Keratinocyte (primary cell): ENCODE measurements around the gene BEX4. TPM values are rescaled to one million over a fixed set of nuclear protein-coding genes. Genes with fewer than 3 reads are reported as not detected.
"Not testable (repeated sequence)": the region's sequence is repeated elsewhere in the genome, so short reads cannot be mapped to it uniquely, and the experiment has no call there.

Experiments used
- DNase-seq: peaks from one replicate; pipeline ENCODE4 v3.0.0-alpha.2; 2011; ENCODE audit warnings: low read depth, missing footprints, low spot score
- FAIRE-seq: peaks from 2 replicates; lab custom pipeline; 2011; peaks lifted over from hg19 to GRCh38; lab: Jason Lieb, UNC
- H2AFZ ChIP-seq: 2 replicates; pipeline ENCODE4 v1.6.0; 2012; ENCODE audit warnings: low read length, control low read depth, inconsistent platforms; ENCODE audit not compliant: control insufficient read depth
- H3K27ac ChIP-seq: 2 replicates; pipeline ENCODE4 v1.5.1; 2011; ENCODE audit warnings: low read length; ENCODE audit not compliant: control insufficient read depth, insufficient read depth
- H3K27me3 ChIP-seq: 3 replicates; pipeline ENCODE4 v1.6.0; 2011; ENCODE audit warnings: low read length; ENCODE audit not compliant: control insufficient read depth, insufficient read depth; ENCODE audit errors: extremely low read depth
- H3K36me3 ChIP-seq, 2 experiments: 2 replicates in 1 of 2; 3 replicates in 1 of 2; pipeline ENCODE4 v1.5.1; 2011; ENCODE audit warnings: low read length in 2 of 2, mild to moderate bottlenecking in 1 of 2; ENCODE audit not compliant: control insufficient read depth in 2 of 2, insufficient read depth in 2 of 2; ENCODE audit errors: extremely low read depth in 1 of 2
- H3K4me1 ChIP-seq: 3 replicates; pipeline ENCODE4 v1.5.1; 2011; ENCODE audit warnings: low read length; ENCODE audit not compliant: control insufficient read depth, insufficient read depth; ENCODE audit errors: extremely low read depth
- H3K4me2 ChIP-seq: 3 replicates; pipeline ENCODE4 v1.6.0; 2011; ENCODE audit warnings: low read depth, low read length; ENCODE audit not compliant: control insufficient read depth, insufficient read depth; ENCODE audit errors: extremely low read depth
- H3K4me3 ChIP-seq, 3 experiments: fragments of 200-600 bp in 1 of 3; sonication (generic) in 1 of 3; 2 replicates in 2 of 3; 3 replicates in 1 of 3; pipeline ENCODE4 v1.5.1; 2011 to 2016; ENCODE audit warnings: low read length in 3 of 3, mild to moderate bottlenecking in 3 of 3, control low read depth in 2 of 3, inconsistent platforms in 1 of 3, low read depth in 1 of 3, mixed read lengths in 1 of 3, mixed run types in 1 of 3, moderate library complexity in 1 of 3; ENCODE audit not compliant: control insufficient read depth in 2 of 3, insufficient read depth in 2 of 3; ENCODE audit errors: extremely low read depth in 1 of 3
- H3K79me2 ChIP-seq: 2 replicates; pipeline ENCODE4 v1.6.0; 2012; ENCODE audit warnings: low read length; ENCODE audit not compliant: control insufficient read depth, insufficient read depth
- H3K9ac ChIP-seq: 3 replicates; pipeline ENCODE4 v1.6.0; 2011; ENCODE audit warnings: low read length; ENCODE audit not compliant: control insufficient read depth, insufficient read depth; ENCODE audit errors: extremely low read depth
- H3K9me1 ChIP-seq: 3 replicates; pipeline ENCODE4 v1.6.0; 2011; ENCODE audit warnings: low read length; ENCODE audit not compliant: control insufficient read depth, insufficient read depth; ENCODE audit errors: extremely low read depth
- H3K9me3 ChIP-seq: 2 replicates; pipeline ENCODE4 v1.5.1; 2012; ENCODE audit warnings: low read depth, low read length; ENCODE audit not compliant: control insufficient read depth
- H4K20me1 ChIP-seq: 3 replicates; pipeline ENCODE4 v1.6.0; 2011; ENCODE audit warnings: low read length; ENCODE audit not compliant: control insufficient read depth, insufficient read depth; ENCODE audit errors: extremely low read depth
- EZH2 ChIP-seq: IDR thresholded peaks from one replicate; pipeline ENCODE4 v1.6.1; 2012; ENCODE audit warnings: inconsistent platforms, mild to moderate bottlenecking, low read length, moderate library complexity
- dilution Hi-C: fragments of 300-500 bp; cut with MboI; formaldehyde crosslinking; loops from one replicate; pipeline ENCODE4 v1.7.0; 2020; ENCODE audit warnings: low sequenced_read_pairs; ENCODE audit not compliant: extremely low pct_ligation_motif_present
- polyA plus RNA-seq, 5 experiments: library from polyadenylated mRNA; depleted of rRNA in 3 of 5; stranded (reverse) in 3 of 5; stranded (forward) in 1 of 5; unstranded in 1 of 5; fragments of >200 nt; gene quantifications; 1 replicate in 1 of 5; 2 replicates in 3 of 5; 3 replicates in 1 of 5; pipeline versions ENCODE4 v1.2.1 to v1.2.3, GENCODE V29; 2011 to 2012; ENCODE audit warnings: missing spikeins in 2 of 5, low read depth in 1 of 5, low replicate concordance in 1 of 5
- TF ChIP-seq, protein P1 (sequence below), 3 experiments: IDR thresholded peaks in 1 of 3; conservative IDR thresholded peaks in 1 of 3; optimal IDR thresholded peaks in 1 of 3; 2 replicates in 2 of 3; 3 replicates in 1 of 3; pipeline versions ENCODE3 to v1.5.1; 2011; ENCODE audit warnings: low read length in 3 of 3, mild to moderate bottlenecking in 3 of 3, moderate library complexity in 2 of 3, control low read depth in 1 of 3, inconsistent platforms in 1 of 3; ENCODE audit not compliant: insufficient read depth in 2 of 3; ENCODE audit errors: extremely low read depth in 1 of 3

The BEX4 gene
- polyA plus RNA-seq, 1 donor (not counting 4 experiments of a cell fraction or from before 2014, with no cell fraction given) = 20.0 TPM

DNA sequence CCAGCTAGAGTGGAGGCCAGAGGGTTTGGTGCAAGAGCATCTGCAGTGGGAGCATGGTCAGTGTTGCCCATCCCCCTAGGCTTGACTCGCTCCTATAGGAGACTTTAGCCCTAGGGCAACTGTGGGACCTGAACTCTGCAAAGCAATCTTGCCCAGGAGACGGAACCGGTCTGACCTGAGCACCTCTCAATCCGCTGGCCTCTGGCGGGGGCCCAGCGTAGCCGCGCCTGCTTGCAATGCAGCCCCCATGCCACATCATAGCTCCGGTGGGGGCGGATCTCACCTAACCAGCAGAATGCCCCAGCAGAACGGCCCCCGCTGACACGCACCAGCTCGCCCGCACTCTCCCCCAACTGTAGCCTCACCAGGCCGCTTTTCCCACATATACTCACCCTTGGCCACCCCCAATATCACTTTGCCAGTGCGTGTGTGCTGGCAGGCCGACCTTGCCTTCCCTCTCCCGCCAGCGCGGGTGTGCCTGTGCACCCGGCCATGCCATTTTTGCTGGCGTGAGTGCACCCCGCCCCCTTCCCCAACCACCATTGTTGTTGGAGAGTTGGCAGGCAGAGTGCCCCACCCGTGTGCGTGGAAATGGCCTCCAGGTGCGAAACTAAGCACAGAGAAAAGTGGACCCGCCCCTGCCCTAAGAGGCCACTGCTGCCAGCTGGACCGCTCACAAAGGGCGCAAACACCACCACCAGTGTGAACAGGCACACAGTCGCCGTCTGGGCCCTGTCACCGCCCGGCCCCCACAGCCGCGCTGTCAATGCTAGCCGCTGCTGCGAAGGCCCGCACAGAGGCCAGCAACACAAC, 5.8 kb downstream of the BEX4 start:
- FAIRE-seq = no peak
- no peak overlapping the region for H2AFZ ChIP-seq
- no peak overlapping the region for H3K27ac ChIP-seq
- H4K20me1 ChIP-seq = no peaks in the 10 kb centered on the region
- no peak overlapping the region for H3K4me3 ChIP-seq
- H3K9me1 ChIP-seq = no peaks in the 10 kb centered on the region
- no peak for DNase-seq
- no peaks in the 10 kb centered on the region for H3K79me2 ChIP-seq
- H3K9ac ChIP-seq = no peak overlapping the region
- no peaks in the 10 kb centered on the region for H3K9me3 ChIP-seq
- H3K4me1 ChIP-seq = no peaks in the 10 kb centered on the region
- peaks cover 11% of the 10 kb centered on the region for H3K27me3 ChIP-seq
- dilution Hi-C loops = no loop called here
- TF ChIP-seq, protein P1, sequence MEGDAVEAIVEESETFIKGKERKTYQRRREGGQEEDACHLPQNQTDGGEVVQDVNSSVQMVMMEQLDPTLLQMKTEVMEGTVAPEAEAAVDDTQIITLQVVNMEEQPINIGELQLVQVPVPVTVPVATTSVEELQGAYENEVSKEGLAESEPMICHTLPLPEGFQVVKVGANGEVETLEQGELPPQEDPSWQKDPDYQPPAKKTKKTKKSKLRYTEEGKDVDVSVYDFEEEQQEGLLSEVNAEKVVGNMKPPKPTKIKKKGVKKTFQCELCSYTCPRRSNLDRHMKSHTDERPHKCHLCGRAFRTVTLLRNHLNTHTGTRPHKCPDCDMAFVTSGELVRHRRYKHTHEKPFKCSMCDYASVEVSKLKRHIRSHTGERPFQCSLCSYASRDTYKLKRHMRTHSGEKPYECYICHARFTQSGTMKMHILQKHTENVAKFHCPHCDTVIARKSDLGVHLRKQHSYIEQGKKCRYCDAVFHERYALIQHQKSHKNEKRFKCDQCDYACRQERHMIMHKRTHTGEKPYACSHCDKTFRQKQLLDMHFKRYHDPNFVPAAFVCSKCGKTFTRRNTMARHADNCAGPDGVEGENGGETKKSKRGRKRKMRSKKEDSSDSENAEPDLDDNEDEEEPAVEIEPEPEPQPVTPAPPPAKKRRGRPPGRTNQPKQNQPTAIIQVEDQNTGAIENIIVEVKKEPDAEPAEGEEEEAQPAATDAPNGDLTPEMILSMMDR (optimal IDR thresholded peaks at IDR 0.05 in 1 of 3, IDR thresholded peaks at IDR 0.05 in 1 of 3, conservative IDR thresholded peaks at IDR 0.05 in 1 of 3; ENCODE audit: extremely low read depth in 1 of 3, insufficient read depth in 2 of 3, low read length in 3 of 3) = no peak
- no peak for TF ChIP-seq EZH2
- H3K4me2 ChIP-seq = no peak overlapping the region
- H3K36me3 ChIP-seq = no peaks in the 10 kb centered on the region

DNA sequence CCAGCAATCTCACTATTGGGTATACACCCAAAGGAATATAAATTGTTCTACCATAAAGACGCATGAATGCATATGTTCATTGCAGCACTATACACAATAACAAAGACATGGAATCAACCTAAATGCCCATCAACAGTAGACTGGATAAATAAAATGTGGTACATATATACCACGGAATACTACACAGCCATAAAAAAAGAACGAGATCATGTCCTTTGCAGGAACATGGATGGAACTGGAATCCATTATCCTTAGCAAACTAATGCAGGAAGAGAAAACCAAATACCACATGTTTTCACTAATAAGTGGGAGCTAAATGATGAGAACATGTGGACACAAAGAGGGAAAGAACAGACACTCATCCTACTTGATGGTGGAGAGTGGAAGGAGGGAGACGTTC, 11.0 kb downstream of the BEX4 start:
- H3K9me1 ChIP-seq, H3K79me2 ChIP-seq, H3K27ac ChIP-seq, H3K4me1 ChIP-seq, H3K36me3 ChIP-seq, H2AFZ ChIP-seq, H3K9ac ChIP-seq, H3K9me3 ChIP-seq, DNase-seq, FAIRE-seq, H3K27me3 ChIP-seq, H4K20me1 ChIP-seq, dilution Hi-C loops, H3K4me2 ChIP-seq, H3K4me3 ChIP-seq: not testable (repeated sequence)

DNA sequence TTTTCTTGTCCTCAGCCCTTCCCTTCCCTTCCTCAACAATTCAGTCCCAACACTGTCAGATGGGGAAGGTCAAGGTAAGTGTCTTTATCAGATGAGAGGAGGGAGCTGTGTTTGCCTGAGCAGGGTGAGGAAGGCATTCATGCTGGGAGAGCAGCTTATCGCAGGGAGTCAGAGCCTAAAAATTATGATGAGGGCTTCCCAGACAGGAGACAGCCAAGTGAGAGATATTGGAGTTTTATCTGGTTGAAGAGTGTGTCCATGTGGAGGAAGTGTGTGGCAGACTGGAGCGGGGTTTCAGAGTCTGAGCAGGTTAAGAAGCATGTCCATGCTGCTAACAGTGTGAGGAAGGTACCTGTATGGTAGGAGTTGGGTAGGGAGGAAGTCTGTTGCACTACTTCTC, 18.4 kb downstream of the BEX4 start:
- no peaks in the 10 kb centered on the region for H3K79me2 ChIP-seq
- H3K4me2 ChIP-seq = no peak overlapping the region
- no peaks in the 10 kb centered on the region for H3K4me1 ChIP-seq
- no peak overlapping the region for H3K9ac ChIP-seq
- no peaks in the 10 kb centered on the region for H3K27me3 ChIP-seq
- H2AFZ ChIP-seq = no peak overlapping the region
- DNase-seq (no peak), FAIRE-seq (no peak)
- H3K9me3 ChIP-seq = no peaks in the 10 kb centered on the region
- no peaks in the 10 kb centered on the region for H3K36me3 ChIP-seq
- TF ChIP-seq EZH2 = no peak
- TF ChIP-seq, protein P1 (optimal IDR thresholded peaks at IDR 0.05 in 1 of 3, IDR thresholded peaks at IDR 0.05 in 1 of 3, conservative IDR thresholded peaks at IDR 0.05 in 1 of 3; ENCODE audit: extremely low read depth in 1 of 3, insufficient read depth in 2 of 3, low read length in 3 of 3) = no peak
- H4K20me1 ChIP-seq = no peaks in the 10 kb centered on the region
- no peak overlapping the region for H3K27ac ChIP-seq
- dilution Hi-C loops = no loop called here
- no peaks in the 10 kb centered on the region for H3K9me1 ChIP-seq
- no peak overlapping the region for H3K4me3 ChIP-seq
